Activated naive CD8-positive, alpha-beta T cell (primary cell): ENCODE measurements around the gene RABGAP1L.
"Not testable (repeated sequence)": the region's sequence is repeated elsewhere in the genome, so short reads cannot be mapped to it uniquely, and the experiment has no call there.

Source experiments
- H3K27ac Mint-ChIP-seq: one replicate; pipeline ENCODE4 v1.8.0; 2021; ENCODE audit warnings: mixed read lengths
- H3K27me3 Mint-ChIP-seq: one replicate; pipeline ENCODE4 v1.8.0; 2021; ENCODE audit warnings: mixed read lengths
- H3K36me3 Mint-ChIP-seq: one replicate; pipeline ENCODE4 v1.8.0; 2021; ENCODE audit warnings: mixed read lengths
- H3K4me1 Mint-ChIP-seq: one replicate; pipeline ENCODE4 v1.8.0; 2021; ENCODE audit warnings: low read depth, mixed read lengths
- H3K4me3 Mint-ChIP-seq: one replicate; pipeline ENCODE4 v1.8.0; 2021; ENCODE audit warnings: mild to moderate bottlenecking, mixed read lengths
- H3K9me3 Mint-ChIP-seq: one replicate; pipeline ENCODE4 v1.8.0; 2021; ENCODE audit warnings: low read depth, mixed read lengths

Gene RABGAP1L

GRCh38 chr1:174142836-174143235, 16.5 kb upstream of the RABGAP1L start:
- Mint-ChIP-seq H3K27me3 (no peaks in the 10 kb centered on the region), H3K4me1 (no peaks in the 10 kb centered on the region), H3K4me3 (no peak overlapping the region), H3K27ac (no peak overlapping the region), H3K36me3 (no peaks in the 10 kb centered on the region), H3K9me3 (no peaks in the 10 kb centered on the region)

- not testable (repeated sequence) for H3K36me3 Mint-ChIP-seq, H3K4me3 Mint-ChIP-seq, H3K4me1 Mint-ChIP-seq, H3K27ac Mint-ChIP-seq, H3K27me3 Mint-ChIP-seq, H3K9me3 Mint-ChIP-seq
Observed at GRCh38 chr1:174143727-174144396, 15.5 kb upstream of the RABGAP1L start.

- H3K4me3 Mint-ChIP-seq, H3K9me3 Mint-ChIP-seq, H3K27ac Mint-ChIP-seq, H3K27me3 Mint-ChIP-seq, H3K4me1 Mint-ChIP-seq, H3K36me3 Mint-ChIP-seq: not testable (repeated sequence)
Observed at GRCh38 chr1:174144397-174144783, 14.9 kb upstream of the RABGAP1L start.

- peaks cover 18% of the 10 kb centered on the region for H3K4me1 Mint-ChIP-seq
- H3K36me3 Mint-ChIP-seq = peaks cover 2% of the 10 kb centered on the region
- H3K27me3 Mint-ChIP-seq = no peaks in the 10 kb centered on the region
- H3K4me3 Mint-ChIP-seq = no peak overlapping the region
- H3K27ac Mint-ChIP-seq = no peak overlapping the region
- H3K9me3 Mint-ChIP-seq = no peaks in the 10 kb centered on the region
Observed at GRCh38 chr1:174149216-174149615, 10.1 kb upstream of the RABGAP1L start.

- Mint-ChIP-seq H3K9me3 (no peaks in the 10 kb centered on the region), H3K4me3 (no peak overlapping the region), H3K36me3 (peaks cover 2% of the 10 kb centered on the region), H3K27ac (no peak overlapping the region), H3K27me3 (no peaks in the 10 kb centered on the region), H3K4me1 (peaks cover 18% of the 10 kb centered on the region)
Observed at GRCh38 chr1:174150499-174150898, 8.8 kb upstream of the RABGAP1L start.

- Mint-ChIP-seq H3K4me3 (no peak overlapping the region), H3K4me1 (peaks cover 32% of the 10 kb centered on the region), H3K27ac (no peak overlapping the region), H3K9me3 (no peaks in the 10 kb centered on the region), H3K27me3 (no peaks in the 10 kb centered on the region), H3K36me3 (peaks cover 2% of the 10 kb centered on the region)
Observed at GRCh38 chr1:174152427-174152826, 6.9 kb upstream of the RABGAP1L start.

GRCh38 chr1:174153085-174153824, 6.1 kb upstream of the RABGAP1L start:
- Mint-ChIP-seq H3K4me1 (peaks cover 39% of the 10 kb centered on the region), H3K4me3 (no peak overlapping the region), H3K9me3 (no peaks in the 10 kb centered on the region), H3K27ac (no peak overlapping the region), H3K36me3 (peaks cover 2% of the 10 kb centered on the region), H3K27me3 (no peaks in the 10 kb centered on the region)

GRCh38 chr1:174153825-174154107, 5.6 kb upstream of the RABGAP1L start:
- no peak overlapping the region for H3K27ac Mint-ChIP-seq
- peaks cover 44% of the 10 kb centered on the region for H3K4me1 Mint-ChIP-seq
- no peak overlapping the region for H3K4me3 Mint-ChIP-seq
- H3K27me3 Mint-ChIP-seq = no peaks in the 10 kb centered on the region
- peaks cover 2% of the 10 kb centered on the region for H3K36me3 Mint-ChIP-seq
- H3K9me3 Mint-ChIP-seq = no peaks in the 10 kb centered on the region

- no peaks in the 10 kb centered on the region for H3K27me3 Mint-ChIP-seq
- H3K4me1 Mint-ChIP-seq = peaks cover 59% of the 10 kb centered on the region
- no peak overlapping the region for H3K4me3 Mint-ChIP-seq
- no peaks in the 10 kb centered on the region for H3K36me3 Mint-ChIP-seq
- no peak overlapping the region for H3K27ac Mint-ChIP-seq
- no peaks in the 10 kb centered on the region for H3K9me3 Mint-ChIP-seq
Observed at GRCh38 chr1:174156437-174156836, 2.9 kb upstream of the RABGAP1L start.

GRCh38 chr1:174157157-174157806, 2.0 kb upstream of the RABGAP1L start:
- H3K4me3 Mint-ChIP-seq = peak overlapping the region; percentile 62
- H3K27ac Mint-ChIP-seq = peak overlapping the region; percentile 84
- no peaks in the 10 kb centered on the region for H3K9me3 Mint-ChIP-seq
- peaks cover 2% of the 10 kb centered on the region for H3K36me3 Mint-ChIP-seq
- H3K27me3 Mint-ChIP-seq = no peaks in the 10 kb centered on the region
- peaks cover 63% of the 10 kb centered on the region for H3K4me1 Mint-ChIP-seq

- peak overlapping the region; percentile 92 for H3K27ac Mint-ChIP-seq
- H3K9me3 Mint-ChIP-seq = no peaks in the 10 kb centered on the region
- peak overlapping the region; percentile 91 for H3K4me3 Mint-ChIP-seq
- peaks cover 3% of the 10 kb centered on the region for H3K36me3 Mint-ChIP-seq
- H3K4me1 Mint-ChIP-seq = peaks cover 54% of the 10 kb centered on the region
- no peaks in the 10 kb centered on the region for H3K27me3 Mint-ChIP-seq
Observed at GRCh38 chr1:174158767-174159251, 511 bp upstream of the RABGAP1L start.

GRCh38 chr1:174160109-174160473, 771 bp downstream of the RABGAP1L start:
- H3K4me3 Mint-ChIP-seq = peak overlapping the region; percentile 91
- peaks cover 56% of the 10 kb centered on the region for H3K4me1 Mint-ChIP-seq
- H3K27me3 Mint-ChIP-seq = no peaks in the 10 kb centered on the region
- peak overlapping the region; percentile 91 for H3K27ac Mint-ChIP-seq
- peaks cover 5% of the 10 kb centered on the region for H3K36me3 Mint-ChIP-seq
- no peaks in the 10 kb centered on the region for H3K9me3 Mint-ChIP-seq

GRCh38 chr1:174160603-174161002, 1.3 kb downstream of the RABGAP1L start:
- H3K9me3 Mint-ChIP-seq = no peaks in the 10 kb centered on the region

GRCh38 chr1:174161813-174162212, 2.5 kb downstream of the RABGAP1L start:
- Mint-ChIP-seq H3K27me3 (no peaks in the 10 kb centered on the region), H3K4me1 (peaks cover 63% of the 10 kb centered on the region), H3K27ac (no peak overlapping the region), H3K9me3 (no peaks in the 10 kb centered on the region), H3K36me3 (peaks cover 5% of the 10 kb centered on the region), H3K4me3 (peak overlapping the region; percentile 46)

More at GRCh38 chr1:174160603-174161002, 1.3 kb downstream of the RABGAP1L start:
- H3K4me3 Mint-ChIP-seq = peak overlapping the region; percentile 91
- peaks cover 58% of the 10 kb centered on the region for H3K4me1 Mint-ChIP-seq
- H3K27ac Mint-ChIP-seq = peak overlapping the region; percentile 91
- H3K27me3 Mint-ChIP-seq = no peaks in the 10 kb centered on the region
- peaks cover 5% of the 10 kb centered on the region for H3K36me3 Mint-ChIP-seq

GRCh38 chr1:174164826-174165225, 5.5 kb downstream of the RABGAP1L start:
- Mint-ChIP-seq H3K36me3 (peaks cover 5% of the 10 kb centered on the region), H3K4me3 (no peak overlapping the region), H3K9me3 (no peaks in the 10 kb centered on the region), H3K27me3 (no peaks in the 10 kb centered on the region), H3K4me1 (peaks cover 47% of the 10 kb centered on the region), H3K27ac (no peak overlapping the region)
